Activated CD4-positive, alpha-beta T cell treated with anti-CD3 and anti-CD28 coated beads for 36 hours (primary cell): ENCODE measurements around the gene PRM2. TPM values are rescaled to one million over a fixed set of nuclear protein-coding genes. Genes with fewer than 3 reads are reported as not detected.

ENCODE experiments used
- ATAC-seq: fragments of 200-7000 bp; cut with Tn5 transposase; one replicate; pipeline ENCODE4 v1.10.0; 2021; ENCODE audit warnings: mild to moderate bottlenecking, moderate library complexity
- CTCF ChIA-PET: fragments of 350-600 bp; sonication (Branson Sonifier 250); formaldehyde crosslinking; loops from one replicate; lab custom pipeline; 2021; ENCODE audit warnings: antibody characterized with exemption; lab: Charles Lee
- POLR2A ChIA-PET: fragments of 350-600 bp; sonication (Branson Sonifier 250); formaldehyde crosslinking; loops from one replicate; lab custom pipeline; 2021; ENCODE audit warnings: antibody characterized with exemption, inconsistent platforms; lab: Charles Lee
- DNase-seq: peaks from one replicate; pipeline ENCODE4 v3.0.0-alpha.2; 2020
- H3K27ac Mint-ChIP-seq: one replicate; pipeline ENCODE4 v1.8.0; 2021; ENCODE audit warnings: mixed read lengths
- H3K27me3 Mint-ChIP-seq: one replicate; pipeline ENCODE4 v1.8.0; 2021; ENCODE audit warnings: mixed read lengths
- H3K36me3 Mint-ChIP-seq: one replicate; pipeline ENCODE4 v1.8.0; 2021; ENCODE audit warnings: low read depth, mixed read lengths
- H3K4me1 Mint-ChIP-seq: one replicate; pipeline ENCODE4 v1.8.0; 2021; ENCODE audit warnings: mixed read lengths
- H3K4me3 Mint-ChIP-seq: one replicate; pipeline ENCODE4 v1.8.0; 2021; ENCODE audit warnings: mild to moderate bottlenecking, moderate library complexity, mixed read lengths
- H3K9me3 Mint-ChIP-seq: one replicate; pipeline ENCODE4 v1.8.0; 2021; ENCODE audit warnings: low read depth, mixed read lengths
- intact Hi-C, 2 experiments: fragments of 100-400 bp; cut with DNase I in 1 of 2; cut with micrococcal nuclease in 1 of 2; formaldehyde crosslinking; loops; one replicate each; pipeline versions ENCODE4 v1.14.2 to v1.15.1; 2022 to 2024; cut with DNase I, micrococcal nuclease
- total RNA-seq, 2 experiments: library from RNA; stranded (reverse); gene quantifications; one replicate each; pipeline ENCODE4 v1.2.3, GENCODE V29; 2021

The PRM2 gene
- total RNA-seq, 2 experiments from 2014 or later, result not detected

DNA sequence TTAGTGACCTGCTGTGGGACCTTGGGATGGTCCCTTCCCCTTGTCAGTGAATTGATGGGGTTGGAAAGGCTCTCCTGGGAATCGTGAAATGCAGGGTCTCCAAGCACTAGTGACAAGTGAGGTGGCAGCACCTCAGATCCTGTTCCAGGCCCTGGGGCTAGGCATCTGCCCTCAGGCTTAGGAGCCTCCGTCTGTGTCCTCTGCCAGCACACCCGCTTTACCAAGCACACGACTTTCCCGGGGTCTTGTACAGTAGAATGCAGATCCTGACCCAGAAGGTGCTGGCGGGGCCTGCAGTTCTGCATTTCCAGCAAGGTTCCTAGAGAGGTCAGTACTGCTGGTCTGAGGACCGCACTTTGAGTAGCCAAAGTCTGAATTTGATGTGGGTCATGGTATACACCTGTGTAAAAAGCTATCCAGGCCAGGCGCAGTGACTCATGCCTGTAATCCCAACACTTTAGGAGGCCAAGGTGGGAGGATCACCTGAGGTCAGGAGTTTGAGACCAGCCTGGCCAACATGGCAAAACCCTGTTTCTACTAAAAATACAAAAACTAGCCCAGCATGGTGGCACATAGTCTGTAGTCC is 38.1 kb upstream of the PRM2 start:
- DNase-seq (no peak), ATAC-seq (no peak)
- intact Hi-C loops, result loop anchor here in 1 of 2 experiments (5.0 kb wide), 2 partner anchors 43 to 52 kb away; no protein-coding TSS in a partner anchor
- H3K9me3 Mint-ChIP-seq, result no peaks in the 10 kb centered on the region
- H3K27me3 Mint-ChIP-seq, result no peaks in the 10 kb centered on the region
- H3K4me1 Mint-ChIP-seq, result peaks cover 38% of the 10 kb centered on the region
- H3K4me3 Mint-ChIP-seq, result no peak overlapping the region
- H3K27ac Mint-ChIP-seq, result no peak overlapping the region
- CTCF ChIA-PET, result no interaction called here
- no peaks in the 10 kb centered on the region for H3K36me3 Mint-ChIP-seq
- POLR2A ChIA-PET, result no interaction called here

DNA sequence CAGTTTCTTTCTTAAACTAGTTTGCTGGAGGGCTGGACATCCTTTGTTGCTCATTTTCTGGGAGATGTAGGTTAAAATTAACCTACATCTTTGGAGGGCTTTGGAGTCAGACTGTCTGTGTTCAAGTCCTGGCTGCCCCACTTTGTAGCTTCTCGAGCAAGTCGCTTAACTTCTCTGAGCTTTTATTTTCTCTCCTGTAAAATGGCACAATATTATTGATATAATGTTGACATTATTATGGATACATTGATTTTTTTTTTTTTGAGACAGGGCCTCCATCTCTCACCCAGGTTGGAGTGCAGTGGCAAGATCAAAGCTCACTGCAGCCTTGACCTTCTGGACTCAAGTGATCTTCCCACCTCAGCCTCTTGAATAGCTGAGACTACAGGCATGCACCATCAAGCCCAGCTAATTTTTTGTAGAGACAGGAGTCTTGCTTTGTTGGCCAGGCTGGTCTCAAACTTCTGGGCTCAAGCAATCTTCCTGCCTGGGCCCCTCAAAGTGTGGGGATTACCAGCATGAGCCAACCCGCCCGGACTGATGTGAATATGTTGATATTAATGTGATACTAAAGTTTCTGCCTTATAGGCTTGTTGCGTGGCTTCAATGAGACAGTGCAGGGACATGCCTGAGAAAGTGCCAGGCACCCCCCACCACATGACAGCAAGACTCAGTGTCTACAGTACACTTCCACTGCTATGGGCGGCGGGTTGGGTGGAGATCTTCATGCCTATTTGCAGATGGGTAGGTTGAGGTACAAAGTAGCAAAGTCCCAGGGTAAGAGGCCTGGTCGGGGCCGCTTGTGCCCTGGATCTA is 37.4 kb upstream of the PRM2 start:
- H3K4me1 Mint-ChIP-seq, result peaks cover 38% of the 10 kb centered on the region
- CTCF ChIA-PET, result no interaction called here

DNA sequence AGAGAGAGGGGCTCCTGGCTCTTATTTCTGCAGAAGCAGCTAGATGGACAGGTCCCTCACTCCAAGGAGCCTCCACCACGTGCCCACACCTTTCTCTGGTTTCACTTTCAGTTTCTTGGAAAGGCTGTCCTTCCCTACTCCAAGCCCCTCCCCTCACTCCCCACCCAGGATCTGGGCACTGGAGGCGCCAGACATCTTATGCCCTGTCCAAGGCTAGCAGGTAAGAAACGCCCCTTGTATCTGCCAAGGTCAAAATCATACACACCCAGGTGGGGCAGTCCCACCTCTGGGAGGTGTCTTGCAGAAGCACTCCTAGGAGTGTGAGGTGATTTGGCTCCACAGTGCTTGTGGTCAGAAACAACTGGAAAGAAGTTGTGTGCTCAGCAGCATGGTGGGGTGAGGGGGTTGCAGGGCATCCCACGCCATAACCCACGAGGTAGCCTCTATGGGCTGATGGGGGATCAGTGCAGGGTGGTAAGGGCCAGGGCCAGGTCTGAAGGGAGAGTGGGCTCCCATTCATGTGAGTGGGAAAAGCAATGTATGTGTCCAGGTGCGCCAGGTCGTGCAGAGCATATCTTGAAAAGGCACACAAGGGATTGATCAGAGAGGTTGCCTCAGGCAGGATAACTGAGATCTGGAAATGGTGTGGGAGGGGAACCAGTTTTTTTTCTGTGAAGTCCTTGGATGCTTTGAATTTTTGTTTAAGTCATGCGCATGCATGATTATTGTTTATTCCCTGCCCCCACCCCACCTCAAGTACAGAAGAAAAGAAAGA is 36.6 kb upstream of the PRM2 start:
- Mint-ChIP-seq H3K27me3 (no peaks in the 10 kb centered on the region), H3K4me1 (peaks cover 38% of the 10 kb centered on the region), H3K9me3 (no peaks in the 10 kb centered on the region), H3K36me3 (no peaks in the 10 kb centered on the region), H3K27ac (peak overlapping the region; percentile 43), H3K4me3 (no peak overlapping the region)
- DNase-seq, result peak; percentile 47
- intact Hi-C loops, result loop anchor here in 1 of 2 experiments (2.0 to 5.0 kb wide), 3 partner anchors 14 to 51 kb away; no protein-coding TSS in a partner anchor
- CTCF ChIA-PET, result interaction anchor here (1.3 kb wide), 1 partner anchor 12 kb away, joined by 4 read pairs; no protein-coding TSS in a partner anchor
- POLR2A ChIA-PET, result interaction anchor here (0.6 kb wide), 1 partner anchor 14 kb away, joined by 3 read pairs; no protein-coding TSS in a partner anchor
- peak; percentile 24 for ATAC-seq

More for the DNA sequence above, 37.4 kb upstream of the PRM2 start:
- Mint-ChIP-seq H3K36me3 (no peaks in the 10 kb centered on the region), H3K4me3 (no peak overlapping the region), H3K27ac (peak overlapping the region; percentile 48), H3K9me3 (no peaks in the 10 kb centered on the region), H3K27me3 (no peaks in the 10 kb centered on the region)
- POLR2A ChIA-PET, result interaction anchor here (0.6 kb wide), 1 partner anchor 13 kb away, joined by 3 read pairs; no protein-coding TSS in a partner anchor
- intact Hi-C loops, result loop anchor here in 1 of 2 experiments (2.0 to 5.0 kb wide), 3 partner anchors 13 to 51 kb away; no protein-coding TSS in a partner anchor
- no peak for DNase-seq
- no peak for ATAC-seq

DNA sequence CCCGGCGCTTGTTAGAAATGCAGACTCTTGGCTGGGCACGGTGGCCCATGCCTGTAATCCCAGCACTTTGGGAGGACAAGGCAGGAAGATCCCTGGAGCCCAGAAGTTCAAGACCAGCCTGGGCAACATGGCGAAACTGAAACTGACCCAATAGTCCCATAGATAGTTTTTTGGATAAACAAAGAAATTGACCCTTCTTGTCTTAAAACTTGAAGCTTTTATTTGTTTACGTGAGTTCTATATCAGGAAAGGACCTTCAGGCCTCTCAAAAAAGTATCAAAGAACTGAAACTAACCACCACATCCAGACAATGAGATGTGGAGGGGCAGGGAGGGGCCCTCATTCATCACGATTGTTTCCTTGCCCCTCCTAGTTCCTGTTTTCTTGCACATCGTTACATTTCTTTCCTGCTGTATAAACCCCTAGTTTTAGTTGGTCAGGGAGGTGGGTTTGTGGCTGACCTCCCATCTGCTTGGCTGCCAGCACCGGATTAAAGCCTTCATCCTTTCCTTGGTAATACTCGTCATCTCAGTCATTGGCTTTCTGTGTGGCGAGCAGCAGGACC is 34.8 kb upstream of the PRM2 start:
- ChIA-PET CTCF (interaction anchor here (0.6 to 1.1 kb wide), 3 partner anchors 10 to 112 kb away, joined by 3 to 4 read pairs (median 3); no protein-coding TSS in a partner anchor), POLR2A (interaction anchor here (1.0 kb wide), 2 partner anchors 9 to 56 kb away, joined by 3 to 4 read pairs; partner anchors contain the start of gene SOCS1)
- Mint-ChIP-seq H3K9me3 (no peaks in the 10 kb centered on the region), H3K4me1 (peaks cover 38% of the 10 kb centered on the region), H3K36me3 (no peaks in the 10 kb centered on the region), H3K27ac (peak overlapping the region; percentile 65), H3K4me3 (no peak overlapping the region), H3K27me3 (no peaks in the 10 kb centered on the region)
- DNase-seq, result peak; percentile 42
- intact Hi-C loops, result loop anchor here (1.0 to 5.0 kb wide), 6 partner anchors 17 to 58 kb away; no protein-coding TSS in a partner anchor
- no peak for ATAC-seq

DNA sequence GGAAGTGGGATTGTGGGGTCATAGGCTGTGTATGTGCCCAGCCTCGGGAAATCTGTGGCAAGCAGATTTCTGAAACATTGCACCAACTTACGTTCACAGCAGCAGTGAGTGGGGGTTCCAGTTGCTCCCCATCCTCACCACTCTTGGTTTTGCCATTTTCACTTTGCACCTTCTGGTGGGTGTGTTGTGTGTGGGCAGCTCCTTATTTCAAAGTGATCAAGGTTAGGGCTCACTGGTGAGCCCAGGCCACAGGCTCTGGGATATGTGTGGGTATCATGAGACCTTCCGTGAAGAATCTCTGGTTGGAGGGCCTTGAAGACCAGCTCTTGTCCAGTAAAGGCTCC is 34.3 kb upstream of the PRM2 start:
- Mint-ChIP-seq H3K9me3 (no peaks in the 10 kb centered on the region), H3K4me1 (peaks cover 38% of the 10 kb centered on the region), H3K36me3 (no peaks in the 10 kb centered on the region), H3K4me3 (no peak overlapping the region), H3K27me3 (no peaks in the 10 kb centered on the region), H3K27ac (peak overlapping the region; percentile 65)
- DNase-seq (no peak), ATAC-seq (no peak)
- POLR2A ChIA-PET, result interaction anchor here (1.0 kb wide), 1 partner anchor 55 kb away, joined by 4 read pairs; the partner anchor contains the start of gene SOCS1
- intact Hi-C loops, result loop anchor here (2.0 to 5.0 kb wide), 3 partner anchors 47 to 58 kb away; no protein-coding TSS in a partner anchor
- CTCF ChIA-PET, result interaction anchor here (1.1 kb wide), 1 partner anchor 12 kb away, joined by 3 read pairs; no protein-coding TSS in a partner anchor

DNA sequence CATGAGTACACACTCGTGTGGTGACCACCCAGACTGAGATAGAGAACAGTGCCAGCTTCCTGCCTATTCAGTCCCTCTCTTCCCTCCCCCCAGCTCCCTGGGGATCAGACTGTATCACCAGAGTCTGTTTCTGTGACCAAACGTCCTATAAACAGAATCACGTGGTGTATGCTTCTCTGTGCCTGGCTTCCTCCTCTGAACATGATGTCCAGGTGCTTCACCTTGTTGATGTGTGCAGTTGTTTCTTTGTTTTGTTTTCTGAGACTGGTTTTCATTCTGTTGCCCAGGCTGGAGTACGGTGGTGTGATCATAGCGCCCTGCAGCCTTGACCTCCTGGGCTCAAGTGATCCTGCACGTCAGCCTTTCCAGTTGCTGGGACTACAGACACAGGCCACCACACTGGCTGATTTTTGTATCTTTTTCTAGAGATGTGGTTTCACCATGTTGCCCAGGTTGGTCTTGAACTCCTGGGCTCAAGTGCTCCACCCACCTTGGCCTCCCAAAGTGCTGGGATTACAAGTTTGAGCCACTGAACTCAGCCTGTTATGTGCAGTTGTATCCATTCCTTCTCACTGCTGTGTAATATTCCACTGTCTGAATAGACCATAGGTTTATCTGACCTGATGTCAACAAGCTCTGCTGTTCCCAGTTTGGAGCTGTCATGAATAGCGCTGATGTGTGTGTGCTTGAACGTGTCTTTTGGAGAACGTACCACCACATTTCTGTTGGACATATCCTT is 33.8 kb upstream of the PRM2 start:
- no peak for ATAC-seq
- Mint-ChIP-seq H3K27me3 (no peaks in the 10 kb centered on the region), H3K9me3 (no peaks in the 10 kb centered on the region), H3K27ac (peak overlapping the region; percentile 33), H3K4me3 (no peak overlapping the region), H3K4me1 (peaks cover 38% of the 10 kb centered on the region), H3K36me3 (no peaks in the 10 kb centered on the region)
- CTCF ChIA-PET, result interaction anchor here (1.1 kb wide), 1 partner anchor 11 kb away, joined by 3 read pairs; no protein-coding TSS in a partner anchor
- DNase-seq, result no peak
- POLR2A ChIA-PET, result no interaction called here
- intact Hi-C loops, result loop anchor here (2.0 to 5.0 kb wide), 3 partner anchors 47 to 57 kb away; no protein-coding TSS in a partner anchor

DNA sequence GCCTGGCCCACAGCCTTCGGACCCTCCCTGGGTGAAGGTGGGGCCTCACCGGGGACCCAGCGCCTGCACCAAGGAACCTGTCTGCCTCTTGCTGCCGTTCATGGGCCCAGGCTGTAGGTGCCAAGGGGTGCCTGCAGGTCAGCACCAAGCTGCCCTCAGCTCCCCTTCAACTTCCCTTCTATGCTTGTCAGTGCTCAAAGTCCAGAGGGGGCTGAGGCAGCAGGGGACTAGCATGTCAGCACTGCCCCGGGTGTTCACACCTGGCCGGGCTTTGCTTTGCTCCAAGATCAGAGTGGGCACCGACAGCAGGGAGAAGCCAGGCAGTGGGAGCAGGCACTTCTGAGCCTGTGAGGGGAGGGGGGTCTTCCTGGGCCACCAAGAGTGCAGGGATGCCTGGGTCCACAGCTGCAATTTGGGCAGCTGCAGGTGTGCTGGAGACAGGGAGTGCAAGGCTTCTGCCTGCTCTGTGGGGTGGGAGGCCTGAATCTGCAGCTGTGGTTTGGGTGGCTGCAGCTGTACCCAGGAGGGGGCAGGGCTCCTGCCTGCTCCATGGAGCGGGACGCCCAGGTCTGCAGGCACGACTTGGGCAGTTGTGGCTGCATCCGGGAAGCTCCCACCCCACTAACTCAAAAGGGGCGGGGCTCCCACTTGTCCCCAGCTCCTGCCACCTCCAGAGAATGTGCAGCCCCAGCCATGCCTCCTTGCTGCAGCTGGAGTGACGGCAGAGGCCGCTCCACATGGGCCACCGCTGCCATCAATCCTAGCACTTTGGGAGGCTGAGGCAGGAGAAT is 32.4 kb upstream of the PRM2 start:
- ChIA-PET CTCF (interaction anchor here (0.6 kb wide), 1 partner anchor 570 kb away, joined by 3 read pairs; no protein-coding TSS in a partner anchor), POLR2A (no interaction called here)
- peaks cover 35% of the 10 kb centered on the region for H3K4me1 Mint-ChIP-seq
- H3K27ac Mint-ChIP-seq, result no peak overlapping the region
- intact Hi-C loops, result no loop called here
- DNase-seq, result no peak
- no peaks in the 10 kb centered on the region for H3K27me3 Mint-ChIP-seq
- H3K36me3 Mint-ChIP-seq, result no peaks in the 10 kb centered on the region
- H3K9me3 Mint-ChIP-seq, result no peaks in the 10 kb centered on the region
- H3K4me3 Mint-ChIP-seq, result no peak overlapping the region
- ATAC-seq, result no peak

DNA sequence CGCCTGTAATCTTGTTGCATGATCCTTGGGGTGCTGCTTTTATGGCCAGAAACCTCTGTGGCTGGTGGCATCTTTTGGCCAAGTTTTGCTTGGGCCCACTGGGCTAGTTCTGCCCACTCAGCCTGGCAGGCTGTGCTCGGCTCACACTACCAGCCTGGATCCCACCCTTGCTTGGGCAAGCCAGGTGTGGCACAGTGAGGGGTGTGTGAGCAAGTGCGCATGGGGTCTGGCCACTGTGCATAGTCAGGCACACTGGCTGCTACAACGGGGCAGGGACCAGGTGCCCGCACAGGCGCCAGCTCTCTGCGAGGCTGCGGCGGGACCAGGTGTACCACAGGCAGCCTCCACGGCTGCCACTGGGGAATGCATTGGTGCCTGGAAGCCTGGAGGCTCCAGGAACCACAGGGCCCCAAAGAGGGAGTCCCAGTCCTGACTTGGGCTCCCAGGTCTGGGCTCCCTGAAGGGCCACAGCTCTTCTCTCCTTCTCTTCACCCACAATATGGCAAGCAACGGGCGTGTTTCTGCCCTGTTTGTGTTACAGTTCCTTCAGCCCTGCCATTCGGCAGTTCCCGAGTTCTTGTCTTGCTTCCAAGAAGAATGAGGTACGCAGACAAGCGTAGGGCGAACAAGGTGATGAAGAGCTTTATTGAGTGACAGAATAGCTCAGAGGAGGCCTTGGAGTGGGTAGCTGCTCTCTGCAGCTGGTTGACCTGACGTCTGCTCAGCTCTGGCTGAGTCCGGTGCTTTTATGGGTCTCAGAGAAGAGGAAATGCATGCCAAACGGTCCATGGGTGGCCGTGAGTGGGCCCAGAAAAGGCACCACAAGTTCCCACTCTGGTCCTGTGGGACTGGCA is 31.6 kb upstream of the PRM2 start:
- no peak overlapping the region for H3K4me3 Mint-ChIP-seq
- H3K27ac Mint-ChIP-seq, result no peak overlapping the region
- no peaks in the 10 kb centered on the region for H3K27me3 Mint-ChIP-seq
- peaks cover 27% of the 10 kb centered on the region for H3K4me1 Mint-ChIP-seq
- intact Hi-C loops, result no loop called here
- DNase-seq (no peak), ATAC-seq (no peak)
- ChIA-PET CTCF (interaction anchor here (0.6 kb wide), 1 partner anchor 569 kb away, joined by 3 read pairs; no protein-coding TSS in a partner anchor), POLR2A (interaction anchor here (0.6 kb wide), 1 partner anchor 344 kb away, joined by 3 read pairs; no protein-coding TSS in a partner anchor)
- no peaks in the 10 kb centered on the region for H3K9me3 Mint-ChIP-seq
- no peaks in the 10 kb centered on the region for H3K36me3 Mint-ChIP-seq
